Measurements from ENCODE around the gene NDUFA9. TPM values are rescaled to one million over a fixed set of nuclear protein-coding genes. Genes with fewer than 3 reads are reported as not detected.

NDUFA9 gene
- total RNA-seq, 3 donors from 2014 or later: 18.7 to 29.9 (median 26.5) TPM

- intact Hi-C loops (cut with DNase I; ENCODE audit: low total_unique reads): loop anchor here (1.0 kb wide), 1 partner anchor 17 kb away; no protein-coding TSS in a partner anchor
- TF ChIP-seq POLR2A (IDR thresholded peaks at IDR 0.05): no peak
- no peak for TF ChIP-seq POLR2AphosphoS5 (IDR thresholded peaks at IDR 0.05)
- no peak for TF ChIP-seq CTCF (IDR thresholded peaks at IDR 0.05)
- no peaks in the 10 kb centered on the region for H3K9me3 ChIP-seq
Observed at GRCh38 chr12:4628406-4628805, 20.5 kb upstream of the NDUFA9 start.

GRCh38 chr12:4630262-4630661 lies 18.7 kb upstream of the NDUFA9 start:
- Histone ChIP-seq H3K4me3 (no peak overlapping the region), H3K27ac (no peak overlapping the region), H3K27me3 (no peaks in the 10 kb centered on the region), H3K9me3 (no peaks in the 10 kb centered on the region), H3K36me3 (no peaks in the 10 kb centered on the region), H3K4me1 (no peaks in the 10 kb centered on the region)
- intact Hi-C loops (cut with DNase I; ENCODE audit: low total_unique reads): no loop called here
- no peak for DNase-seq (ENCODE audit: low spot score in 2 of 2)
- TF ChIP-seq POLR2A (IDR thresholded peaks at IDR 0.05) (no peak), CTCF (IDR thresholded peaks at IDR 0.05) (no peak)

More at GRCh38 chr12:4628406-4628805, 20.5 kb upstream of the NDUFA9 start:
- Histone ChIP-seq H3K27ac (peak overlapping the region in 1 of 2 donors; percentile 20), H3K4me1 (no peaks in the 10 kb centered on the region), H3K4me3 (no peak overlapping the region), H3K36me3 (no peaks in the 10 kb centered on the region), H3K27me3 (no peaks in the 10 kb centered on the region)
- peak in 1 of 2 donors; percentile 79 for DNase-seq (ENCODE audit: low spot score in 2 of 2)

- H3K36me3 ChIP-seq: no peaks in the 10 kb centered on the region
- DNase-seq (ENCODE audit: low spot score in 2 of 2): no peak
- intact Hi-C loops (cut with DNase I; ENCODE audit: low total_unique reads): no loop called here
- H3K27me3 ChIP-seq: no peaks in the 10 kb centered on the region
- H3K9me3 ChIP-seq: no peaks in the 10 kb centered on the region
- H3K4me3 ChIP-seq: no peak overlapping the region
- H3K27ac ChIP-seq: no peak overlapping the region
- H3K4me1 ChIP-seq: no peaks in the 10 kb centered on the region
- no peak for TF ChIP-seq POLR2AphosphoS5 (IDR thresholded peaks at IDR 0.05)
- no peak for TF ChIP-seq POLR2A (IDR thresholded peaks at IDR 0.05)
- TF ChIP-seq CTCF (IDR thresholded peaks at IDR 0.05): no peak
Observed at GRCh38 chr12:4643747-4644146, 5.2 kb upstream of the NDUFA9 start.

GRCh38 chr12:4645023-4645422 lies 3.9 kb upstream of the NDUFA9 start:
- H3K27ac ChIP-seq: no peak overlapping the region
- H3K9me3 ChIP-seq: no peaks in the 10 kb centered on the region
- H3K27me3 ChIP-seq: no peaks in the 10 kb centered on the region
- intact Hi-C loops (cut with DNase I; ENCODE audit: low total_unique reads): loop anchor here (1.0 kb wide), 1 partner anchor 17 kb away; no protein-coding TSS in a partner anchor
- no peak overlapping the region for H3K4me3 ChIP-seq
- DNase-seq (ENCODE audit: low spot score in 2 of 2): no peak
- TF ChIP-seq POLR2A (IDR thresholded peaks at IDR 0.05) (no peak), CTCF (IDR thresholded peaks at IDR 0.05) (no peak), POLR2AphosphoS5 (IDR thresholded peaks at IDR 0.05) (no peak)
- no peaks in the 10 kb centered on the region for H3K36me3 ChIP-seq
- H3K4me1 ChIP-seq: peaks cover 0 to 5% of the 10 kb centered on the region in 2 donors

GRCh38 chr12:4648104-4648500 lies 812 bp upstream of the NDUFA9 start:
- Histone ChIP-seq H3K27ac (peak overlapping the region; percentile 89 to 93), H3K36me3 (no peaks in the 10 kb centered on the region), H3K27me3 (no peaks in the 10 kb centered on the region), H3K4me3 (peak overlapping the region; percentile 72 to 93 (median 76)), H3K4me1 (peaks cover 0 to 15% of the 10 kb centered on the region in 2 donors), H3K9me3 (no peaks in the 10 kb centered on the region)
- no peak for TF ChIP-seq CTCF (IDR thresholded peaks at IDR 0.05)
- no peak for TF ChIP-seq POLR2AphosphoS5 (IDR thresholded peaks at IDR 0.05)
- intact Hi-C loops (cut with DNase I; ENCODE audit: low total_unique reads): no loop called here
- no peak for DNase-seq (ENCODE audit: low spot score in 2 of 2)

Measured in breast epithelium (tissue), 4 donors.